Epithelial cell of proximal tubule (primary cell): ENCODE results near the gene EMSY. TPM values are rescaled to one million over a fixed set of nuclear protein-coding genes. Genes with fewer than 3 reads are reported as not detected.

Source experiments
- DNase-seq: peaks from one replicate; pipeline ENCODE4 v3.0.0-alpha.2; 2011; ENCODE audit warnings: low read depth
- H3K4me3 ChIP-seq: 2 replicates; pipeline ENCODE4 v1.5.1; 2011; ENCODE audit warnings: low read depth, mild to moderate bottlenecking, low read length
- CTCF ChIP-seq: conservative IDR thresholded peaks from 2 replicates; pipeline ENCODE4 v1.5.1; 2012; ENCODE audit warnings: low read depth, mild to moderate bottlenecking, low read length
- total RNA-seq: library from RNA; depleted of rRNA; stranded (reverse); fragments of >200 nt; gene quantifications from 2 replicates; pipeline ENCODE4 v1.2.3, GENCODE V29; 2015

The EMSY gene
- total RNA-seq, 1 donor from 2014 or later, result 7.8 TPM

GRCh38 chr11:76599041-76600013 lies 154.5 kb downstream of the EMSY start:
- H3K4me3 ChIP-seq, result no peak overlapping the region
- TF ChIP-seq CTCF, result no peak
- DNase-seq, result no peak

- no peak overlapping the region for H3K4me3 ChIP-seq
- no peak for DNase-seq
- no peak for TF ChIP-seq CTCF
These were observed 155.4 kb downstream of the EMSY start for GRCh38 chr11:76600124-76600655.

- no peak for DNase-seq
- TF ChIP-seq CTCF, result no peak
- H3K4me3 ChIP-seq, result no peak overlapping the region
These were observed 156.5 kb downstream of the EMSY start for GRCh38 chr11:76601272-76601671.

GRCh38 chr11:76601724-76602123 lies 156.9 kb downstream of the EMSY start:
- no peak for TF ChIP-seq CTCF
- H3K4me3 ChIP-seq, result no peak overlapping the region
- no peak for DNase-seq

GRCh38 chr11:76602431-76602861 lies 157.6 kb downstream of the EMSY start:
- no peak for DNase-seq
- H3K4me3 ChIP-seq, result no peak overlapping the region
- no peak for TF ChIP-seq CTCF

Other genes with a start within 250 kb of the EMSY start
- not detected in 2 replicates for gene WNT11, start 238.5 kb upstream of the EMSY start, total RNA-seq
- 24.1 and 27.5 TPM in 2 replicates for gene THAP12, start 63.9 kb upstream of the EMSY start, total RNA-seq
- gene GVQW3, start 63.7 kb upstream of the EMSY start, total RNA-seq, result 0.87 and 7.0 TPM in 2 replicates
- 0.29 TPM in 2 replicates for gene LRRC32, start 225.7 kb downstream of the EMSY start, total RNA-seq